Thoracic aorta (tissue), 2 donors: ENCODE data around the gene CYB5D1. TPM values are rescaled to one million over a fixed set of nuclear protein-coding genes. Genes with fewer than 3 reads are reported as not detected.

ENCODE experiments used
- ATAC-seq: fragments of 150-250 bp; one replicate; pipeline ENCODE4 v1.8.0; 2017; ENCODE audit warnings: low read depth; ENCODE audit not compliant: insufficient number of reproducible peaks, low FRiP score
- DNase-seq: peaks from one replicate; pipeline ENCODE4 v3.0.0-alpha.2; 2020; ENCODE audit warnings: low spot score
- H3K27ac ChIP-seq, 2 donors: fragments of 200-600 bp; sonication (generic); 1 replicate in 1 of 2; 2 replicates in 1 of 2; pipeline ENCODE4 v1.5.1; 2016; ENCODE audit warnings: mild to moderate bottlenecking in 2 of 2, moderate library complexity in 2 of 2
- H3K27me3 ChIP-seq: fragments of 200-600 bp; sonication (generic); replicated peaks from 2 replicates; pipeline ENCODE4 v1.6.0; 2016; ENCODE audit warnings: mild to moderate bottlenecking; ENCODE audit not compliant: insufficient read depth
- H3K36me3 ChIP-seq: fragments of 200-600 bp; sonication (generic); one replicate; pipeline ENCODE4 v1.5.1; 2016
- H3K4me1 ChIP-seq, 2 donors: fragments of 200-600 bp; sonication (generic); 1 replicate in 1 of 2; 2 replicates in 1 of 2; pipeline versions ENCODE4 v1.5.1 to v1.6.0; 2016; ENCODE audit warnings: low read depth in 2 of 2, mild to moderate bottlenecking in 1 of 2; ENCODE audit not compliant: control insufficient read depth in 1 of 2
- H3K4me3 ChIP-seq: fragments of 200-600 bp; sonication (generic); 2 replicates; pipeline ENCODE4 v1.5.1; 2016; ENCODE audit warnings: mild to moderate bottlenecking
- H3K9me3 ChIP-seq: fragments of 200-600 bp; sonication (generic); 2 replicates; pipeline ENCODE4 v1.5.1; 2016
- CTCF ChIP-seq: fragments of 200-600 bp; sonication (generic); IDR thresholded peaks from one replicate; pipeline ENCODE4 v1.5.1; 2019; ENCODE audit warnings: antibody characterized with exemption
- total RNA-seq, 2 donors: library from RNA; depleted of rRNA; stranded (reverse); fragments of >200 nt; gene quantifications; one replicate each; pipeline versions ENCODE4 v1.1.0 to v1.2.3, GENCODE V29; 2016

CYB5D1 gene
- total RNA-seq, 2 donors from 2014 or later: 3.8 to 8.9 TPM

GRCh38 chr17:7909089-7909488 is 51.3 kb downstream of the CYB5D1 start:
- no peak overlapping the region for H3K27ac ChIP-seq
- H3K36me3 ChIP-seq: peaks cover 61% of the 10 kb centered on the region
- ATAC-seq (no peak), DNase-seq (no peak)
- no peaks in the 10 kb centered on the region for H3K27me3 ChIP-seq
- H3K4me1 ChIP-seq: no peaks in the 10 kb centered on the region
- H3K4me3 ChIP-seq: no peak overlapping the region
- no peaks in the 10 kb centered on the region for H3K9me3 ChIP-seq
- TF ChIP-seq CTCF: no peak

DNA sequence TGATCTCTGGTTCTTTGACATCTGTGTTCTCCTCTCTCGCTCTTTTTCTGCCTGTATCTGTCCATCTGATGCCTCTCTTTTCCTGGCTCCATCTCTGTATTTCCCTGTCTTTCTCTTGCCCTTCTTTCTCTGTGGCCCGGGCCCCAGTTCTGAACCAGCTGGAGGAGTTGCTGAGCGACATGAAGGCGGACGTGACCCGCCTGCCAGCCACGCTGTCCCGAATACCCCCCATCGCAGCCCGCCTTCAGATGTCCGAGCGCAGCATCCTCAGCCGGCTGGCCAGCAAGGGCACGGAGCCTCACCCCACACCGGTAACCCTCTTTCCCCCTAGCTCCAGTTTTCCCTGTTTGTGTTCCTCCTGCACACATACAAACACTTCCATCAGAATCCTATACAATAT is 52.5 kb downstream of the CYB5D1 start:
- peaks cover 49% of the 10 kb centered on the region for H3K36me3 ChIP-seq
- no peak for DNase-seq
- no peaks in the 10 kb centered on the region for H3K9me3 ChIP-seq
- no peak for ATAC-seq
- H3K27ac ChIP-seq: no peak overlapping the region
- TF ChIP-seq CTCF: no peak
- no peak overlapping the region for H3K4me3 ChIP-seq
- H3K4me1 ChIP-seq: peaks cover 0 to 6% of the 10 kb centered on the region in 2 donors
- H3K27me3 ChIP-seq: no peaks in the 10 kb centered on the region

GRCh38 chr17:7910711-7911110 is 52.9 kb downstream of the CYB5D1 start:
- no peak for TF ChIP-seq CTCF
- ATAC-seq (no peak), DNase-seq (no peak)
- Histone ChIP-seq H3K27ac (no peak overlapping the region), H3K27me3 (no peaks in the 10 kb centered on the region), H3K4me3 (no peak overlapping the region), H3K9me3 (no peaks in the 10 kb centered on the region), H3K36me3 (peaks cover 45% of the 10 kb centered on the region), H3K4me1 (peaks cover 0 to 8% of the 10 kb centered on the region in 2 donors)

DNA sequence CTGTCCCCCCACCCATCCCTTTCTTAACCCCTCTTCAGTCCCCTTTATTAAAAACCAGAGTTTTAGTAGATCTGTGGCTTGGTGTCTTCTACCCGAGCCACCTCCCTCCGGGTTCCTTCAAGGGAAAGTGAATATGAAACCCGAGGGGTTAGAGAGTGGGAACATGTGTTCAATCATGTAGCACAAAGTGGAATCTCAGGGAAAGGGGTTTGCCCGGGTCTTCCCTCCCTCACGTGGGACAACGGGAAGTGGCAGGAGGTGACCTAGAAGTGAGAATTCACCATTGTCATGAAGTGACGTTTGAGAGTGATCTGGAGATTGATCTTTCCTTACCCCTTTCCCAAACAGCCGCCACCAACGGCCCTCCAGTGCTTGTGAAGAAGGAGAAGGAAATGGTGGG is 53.3 kb downstream of the CYB5D1 start:
- H3K36me3 ChIP-seq: peaks cover 41% of the 10 kb centered on the region
- H3K27ac ChIP-seq: no peak overlapping the region
- no peak for TF ChIP-seq CTCF
- peaks cover 0 to 9% of the 10 kb centered on the region in 2 donors for H3K4me1 ChIP-seq
- DNase-seq: no peak
- H3K4me3 ChIP-seq: no peak overlapping the region
- H3K27me3 ChIP-seq: no peaks in the 10 kb centered on the region
- ATAC-seq: no peak
- no peaks in the 10 kb centered on the region for H3K9me3 ChIP-seq

Other genes starting within 250 kb of the CYB5D1 start
- gene FXR2, start 243.1 kb upstream of the CYB5D1 start, total RNA-seq: 10 to 100 TPM; 42.8 to 53.9 TPM
- 10 to 100 TPM; 29.8 to 30.9 TPM for gene SAT2, start 230.2 kb upstream of the CYB5D1 start, total RNA-seq
- not detected for gene SHBG, start 227.9 kb upstream of the CYB5D1 start, total RNA-seq
- gene ATP1B2, start 207.1 kb upstream of the CYB5D1 start, total RNA-seq: 1 to 10 TPM; 1.1 to 1.4 TPM
- 10 to 100 TPM; 16.8 to 23.7 TPM for gene TP53, start 170.5 kb upstream of the CYB5D1 start, total RNA-seq
- gene WRAP53, start 169.5 kb upstream of the CYB5D1 start, total RNA-seq: 1 to 10 TPM; 2.9 to 3.4 TPM
- gene EFNB3, start 152.8 kb upstream of the CYB5D1 start, total RNA-seq: not detected
- under 1 TPM in 1 of 2 donors, not detected in 1; under 0.01 TPM for gene DNAH2, start 140.3 kb upstream of the CYB5D1 start, total RNA-seq
- gene KDM6B, start 23.8 kb upstream of the CYB5D1 start, total RNA-seq: 10 to 100 TPM in 1 of 2 donors, 1 to 10 TPM in 1; 9.5 to 35.8 TPM
- gene TMEM88, start 2.9 kb upstream of the CYB5D1 start, total RNA-seq: 10 to 100 TPM in 1 of 2 donors, 1 to 10 TPM in 1; 4.1 to 21.9 TPM
- 10 to 100 TPM; 49.5 to 62.7 TPM for gene NAA38, start 444 bp upstream of the CYB5D1 start, total RNA-seq
- gene CHD3, start 30.8 kb downstream of the CYB5D1 start, total RNA-seq: 100 to 1,000 TPM in 1 of 2 donors, 10 to 100 TPM in 1; 80.6 to 171 TPM
- 1 to 10 TPM; 3.3 to 5.4 TPM for gene RNF227, start 58.3 kb downstream of the CYB5D1 start, total RNA-seq
- not detected for gene KCNAB3, start 71.9 kb downstream of the CYB5D1 start, total RNA-seq
- gene TRAPPC1, start 73.9 kb downstream of the CYB5D1 start, total RNA-seq: 10 to 100 TPM; 14.6 to 36.1 TPM
- gene CNTROB, start 74.2 kb downstream of the CYB5D1 start, total RNA-seq: 10 to 100 TPM; 11.2 to 42.9 TPM
- not detected for gene GUCY2D, start 144.6 kb downstream of the CYB5D1 start, total RNA-seq
- gene ALOX15B, start 181.1 kb downstream of the CYB5D1 start, total RNA-seq: 1 to 10 TPM in 1 of 2 donors, under 1 TPM in 1; 0.85 to 8.3 TPM
- not detected for gene ALOX12B, start 229.7 kb downstream of the CYB5D1 start, total RNA-seq